Measurements from ENCODE around the gene MUC5AC. TPM values are rescaled to one million over a fixed set of nuclear protein-coding genes. Genes with fewer than 3 reads are reported as not detected.

MUC5AC gene
- total RNA-seq, 2 experiments from 2014 or later: not detected

Other genes starting within 250 kb of the MUC5AC start
- 10 to 100 TPM; 73.1 to 81.6 TPM for gene CHID1, start 247.1 kb upstream of the MUC5AC start, total RNA-seq
- 10 to 100 TPM; 26.3 to 30.3 TPM for gene AP2A2, start 232.1 kb upstream of the MUC5AC start, total RNA-seq
- not detected for gene MUC6, start 121.2 kb upstream of the MUC5AC start, total RNA-seq
- gene MUC2, start 83.1 kb upstream of the MUC5AC start, total RNA-seq: not detected
- not detected for gene MUC5B, start 65.1 kb downstream of the MUC5AC start, total RNA-seq
- 10 to 100 TPM; 32.8 to 36.0 TPM for gene TOLLIP, start 151.7 kb downstream of the MUC5AC start, total RNA-seq
- gene BRSK2, start 232.0 kb downstream of the MUC5AC start, total RNA-seq: under 1 TPM; 0.46 to 0.97 TPM

Data from activated naive CD8-positive, alpha-beta T cell treated with anti-CD3 and anti-CD28 coated beads for 36 hours (primary cell).